Fibroblast of upper back skin (primary cell): ENCODE measurements around the gene ABCC9.
"Not testable (repeated sequence)": the region's sequence is repeated elsewhere in the genome, so short reads cannot be mapped to it uniquely, and the experiment has no call there.

Experiments
- DNase-seq: peaks from one replicate; pipeline ENCODE4 v3.0.0-alpha.2; 2013

Gene ABCC9

DNA sequence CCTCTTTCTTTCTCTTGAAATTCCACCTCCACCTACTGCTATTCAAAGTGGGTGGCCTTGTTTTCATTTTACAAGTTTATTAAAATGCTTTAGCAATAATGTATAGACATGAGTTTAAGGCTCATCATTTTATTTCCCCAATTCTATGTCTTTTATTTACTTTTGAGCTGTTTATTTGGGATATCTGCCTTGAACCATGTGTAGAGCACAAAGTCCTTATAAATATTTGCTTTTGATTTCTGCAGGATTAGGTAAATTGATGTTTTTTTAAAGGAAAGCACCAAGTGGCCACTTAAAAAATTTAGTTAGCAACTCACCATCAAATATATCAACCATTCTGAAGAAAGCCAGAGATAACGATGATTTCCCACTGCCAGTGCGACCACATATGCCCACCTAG lies 126.9 kb downstream of the ABCC9 start:
- no peak for DNase-seq

DNA sequence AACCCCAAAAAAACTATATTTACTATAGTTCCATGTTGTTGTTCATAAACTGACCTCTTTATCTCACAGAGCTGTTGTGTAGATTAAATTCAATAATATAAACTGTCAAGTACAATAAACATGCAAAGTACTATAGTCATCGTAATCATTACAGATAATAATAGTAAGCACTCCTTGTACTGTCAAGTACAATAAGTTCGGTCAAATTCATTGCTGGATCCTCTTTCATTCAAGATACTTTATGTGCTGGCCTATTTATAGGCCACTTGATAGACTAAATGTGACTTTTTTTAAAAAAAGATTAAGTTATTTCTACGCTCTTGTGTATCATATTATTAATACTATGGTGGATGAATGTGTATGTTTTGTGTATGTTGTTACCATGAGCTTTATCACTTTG lies 127.5 kb downstream of the ABCC9 start:
- no peak for DNase-seq

DNA sequence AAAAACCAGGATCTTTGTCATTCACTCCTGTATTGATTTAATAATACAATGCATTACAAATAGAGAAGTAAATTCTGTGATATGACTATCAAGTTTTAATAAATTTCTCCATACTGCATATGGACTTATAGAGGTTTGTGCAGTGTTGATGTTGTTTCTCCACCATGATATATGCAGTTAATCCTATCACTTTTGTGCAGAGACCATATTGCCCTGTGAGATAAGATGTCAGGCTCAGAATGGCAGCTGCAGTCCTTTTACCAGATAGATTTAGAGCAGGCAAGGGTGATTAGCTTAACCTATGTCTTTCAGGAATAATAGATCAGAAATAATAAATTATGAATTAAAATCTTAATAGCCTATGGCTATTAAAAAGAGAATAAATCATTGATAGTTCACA lies 128.1 kb downstream of the ABCC9 start:
- no peak for DNase-seq

DNA sequence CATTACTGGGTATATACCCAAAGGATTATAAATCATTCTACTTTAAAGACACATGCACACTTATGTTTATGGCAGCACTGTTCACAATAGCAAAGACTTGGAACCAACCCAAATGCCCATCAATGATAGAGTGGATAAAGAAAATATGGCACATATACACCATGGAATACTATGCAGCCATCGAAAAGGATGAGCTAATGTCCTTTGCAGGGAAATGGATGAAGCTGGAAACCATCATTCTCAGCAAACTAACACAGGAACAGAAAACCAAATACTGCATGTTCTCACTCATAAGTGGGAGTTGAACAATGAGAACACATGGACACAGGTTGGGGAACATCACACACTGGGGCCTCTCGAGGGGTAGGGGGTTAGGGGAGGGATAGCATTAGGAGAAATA lies 128.9 kb downstream of the ABCC9 start:
- not testable (repeated sequence) for DNase-seq

DNA sequence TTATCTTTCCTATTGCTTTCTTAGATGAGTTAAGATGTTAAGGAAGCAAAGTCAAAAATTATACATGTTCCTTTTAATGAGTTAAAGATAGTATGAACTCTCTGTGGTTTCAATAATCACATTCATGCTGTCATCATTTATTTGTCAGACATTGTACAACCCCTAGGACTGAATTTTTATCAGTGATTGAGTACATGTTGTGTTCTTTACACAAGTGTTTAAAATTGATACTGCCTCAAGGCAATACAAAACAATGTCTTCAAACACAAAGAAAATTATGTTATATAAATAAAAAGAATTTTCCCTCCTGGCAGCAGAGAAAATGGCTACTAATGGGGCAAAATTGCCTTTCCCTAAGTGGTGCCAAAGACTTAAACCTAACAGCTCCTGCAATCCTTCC lies 132.1 kb downstream of the ABCC9 start:
- DNase-seq, result no peak

DNA sequence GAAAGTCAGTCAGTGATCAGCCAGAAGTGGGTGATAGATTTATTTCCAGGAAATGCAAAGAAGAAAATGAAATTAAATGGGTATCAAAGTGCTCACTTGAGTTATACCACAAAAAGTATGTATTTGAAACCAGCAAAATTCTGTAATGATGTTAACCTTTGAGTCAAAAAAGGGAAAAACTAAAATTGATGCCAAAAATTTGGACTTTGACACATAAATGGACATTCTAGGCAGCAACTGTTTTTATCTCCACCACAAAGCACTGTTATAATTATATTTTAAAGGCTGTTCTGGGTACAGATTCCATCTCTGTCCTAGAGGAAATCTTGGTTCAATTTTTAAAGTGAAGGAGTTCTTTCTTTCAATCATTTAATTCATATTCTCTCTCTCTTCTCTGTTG lies 135.0 kb downstream of the ABCC9 start:
- DNase-seq, result no peak

DNA sequence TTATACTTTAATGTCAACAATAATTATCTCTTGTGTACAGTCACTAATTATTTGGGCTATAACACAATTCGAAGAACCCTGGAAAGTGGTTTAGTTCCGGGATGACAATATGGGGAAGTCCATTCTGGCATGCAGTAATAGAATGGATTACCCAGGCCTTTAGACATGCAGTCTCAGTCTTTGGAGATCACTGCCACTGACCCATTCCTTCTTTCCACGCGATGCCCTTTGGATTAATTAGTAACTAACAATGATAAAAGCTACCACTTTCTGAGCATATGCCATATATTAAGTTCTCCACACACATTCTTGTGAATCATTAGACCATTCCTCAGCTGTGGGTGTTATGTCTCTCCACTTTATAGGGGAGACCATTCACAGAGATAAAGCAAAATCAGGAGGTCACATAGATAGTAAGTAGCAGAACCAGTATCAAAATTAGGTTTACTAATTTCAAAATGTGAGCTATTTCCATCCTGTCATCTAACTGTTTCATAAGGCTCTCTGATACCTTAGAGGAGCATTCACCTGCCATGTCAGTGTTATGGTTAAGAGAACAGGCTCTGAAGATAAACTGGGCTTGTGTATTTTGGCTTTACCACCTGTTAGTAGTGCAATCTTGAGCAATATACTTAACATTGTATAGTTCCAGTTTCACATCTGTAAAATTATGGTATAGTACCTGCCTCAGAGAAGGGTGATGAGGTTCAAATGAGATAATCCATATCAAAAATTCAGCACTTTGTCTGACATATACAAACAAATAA lies 139.5 kb downstream of the ABCC9 start:
- no peak for DNase-seq

DNA sequence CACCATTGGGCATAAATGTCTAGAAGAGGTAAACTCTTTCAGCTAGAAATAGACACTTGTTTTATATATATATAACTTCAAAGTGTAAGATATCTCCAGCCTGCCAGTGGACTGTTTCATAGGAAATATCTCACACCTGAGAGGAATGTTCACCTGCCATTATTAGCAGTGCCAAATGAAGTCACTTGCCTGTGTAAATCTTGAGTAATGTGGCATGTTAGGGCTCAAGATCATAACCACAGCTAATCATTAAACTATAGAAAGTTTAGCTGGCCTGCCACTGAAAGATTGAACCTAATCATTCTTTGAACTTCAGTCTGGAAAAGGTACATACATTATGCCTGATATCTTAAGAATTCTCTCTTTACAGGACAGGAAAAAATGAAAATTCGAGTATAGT lies 141.2 kb downstream of the ABCC9 start:
- DNase-seq, result no peak

DNA sequence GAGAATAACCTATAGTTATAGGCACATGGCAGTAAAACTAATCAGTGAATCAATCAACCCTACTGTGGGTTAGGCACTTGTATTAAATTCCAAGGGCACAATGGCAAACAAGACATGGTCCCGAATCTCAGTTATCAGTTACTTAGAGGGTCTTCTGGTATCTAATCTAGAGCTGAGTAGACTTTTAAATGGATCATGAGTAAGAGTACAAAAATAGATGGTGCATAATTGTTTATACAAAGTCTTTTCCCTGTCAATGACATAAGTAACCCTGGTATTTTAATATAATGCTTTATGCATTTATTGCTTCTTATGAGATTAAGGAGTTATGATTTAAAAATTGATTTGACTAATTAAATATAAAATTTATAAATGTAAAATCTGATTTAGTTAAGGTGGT lies 143.7 kb downstream of the ABCC9 start:
- DNase-seq, result no peak

DNA sequence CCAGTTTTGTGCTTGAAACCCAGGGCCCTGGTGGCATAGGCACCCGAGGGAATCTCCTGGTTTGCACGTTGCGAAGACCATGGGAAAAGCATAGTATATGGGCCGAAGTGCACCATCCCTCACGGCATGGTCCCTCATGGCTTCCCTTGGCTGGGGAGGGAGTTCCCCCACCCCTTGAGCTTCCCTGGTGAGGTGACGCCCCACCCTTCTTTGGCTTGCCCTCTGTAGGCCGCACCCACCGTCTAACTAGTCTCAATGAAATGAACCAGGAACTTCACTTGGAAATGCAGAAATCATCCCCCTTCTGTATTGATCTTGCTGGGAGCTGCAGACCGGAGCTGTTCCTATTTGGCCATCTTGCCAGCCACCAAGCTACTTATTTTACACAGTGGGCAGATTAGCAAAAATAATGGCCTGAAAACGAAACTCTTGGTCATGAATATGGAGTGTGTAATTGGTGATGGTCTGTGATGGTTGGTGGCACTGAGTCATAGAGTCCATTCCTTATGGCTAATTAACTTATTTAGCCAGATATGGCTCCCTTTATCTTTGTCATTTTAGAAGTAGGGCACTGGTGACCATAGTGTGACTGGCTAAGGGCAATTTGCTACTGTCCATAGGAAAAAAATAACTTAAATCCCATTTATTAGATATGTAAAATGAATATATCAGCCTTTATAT lies 145.4 kb downstream of the ABCC9 start:
- no peak for DNase-seq

DNA sequence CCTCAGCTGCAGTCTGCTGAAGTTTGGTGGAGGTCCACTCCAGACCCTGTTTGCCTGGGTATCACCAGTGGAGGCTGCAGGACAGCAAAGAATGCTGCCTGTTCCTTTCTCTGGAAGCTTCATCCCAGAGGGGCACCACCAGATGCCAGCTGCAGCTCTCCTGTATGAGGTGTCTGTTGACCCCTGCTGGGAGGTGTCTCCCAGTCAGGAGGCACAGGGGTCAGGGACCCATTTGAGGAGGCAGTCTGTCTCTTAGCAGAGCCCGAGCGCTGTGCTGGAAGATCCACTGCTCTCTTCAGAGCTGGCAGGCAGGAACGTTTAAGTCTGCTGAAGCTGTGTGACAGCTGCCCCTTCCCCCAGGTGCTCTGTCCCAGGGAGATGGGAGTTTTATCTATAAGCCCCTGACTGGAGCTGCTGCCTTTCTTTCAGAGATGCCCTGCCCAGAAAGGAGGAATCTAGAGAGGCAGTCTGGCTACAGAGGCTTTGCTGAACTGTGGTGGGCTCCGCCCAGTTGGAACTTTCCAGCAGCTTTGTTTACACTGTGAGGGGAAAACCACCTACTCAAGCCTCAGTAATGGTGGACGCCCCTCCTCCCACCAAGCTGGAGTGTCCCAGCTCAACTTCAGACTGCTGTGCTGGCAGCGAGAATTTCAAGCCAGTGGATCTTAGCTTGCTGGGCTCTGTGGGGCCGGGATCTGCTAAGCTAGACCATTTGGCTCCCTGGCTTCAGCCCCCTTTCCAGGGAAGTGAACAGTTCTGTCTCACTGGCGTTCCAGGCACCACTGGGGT lies 146.2 kb downstream of the ABCC9 start:
- DNase-seq, result not testable (repeated sequence)

DNA sequence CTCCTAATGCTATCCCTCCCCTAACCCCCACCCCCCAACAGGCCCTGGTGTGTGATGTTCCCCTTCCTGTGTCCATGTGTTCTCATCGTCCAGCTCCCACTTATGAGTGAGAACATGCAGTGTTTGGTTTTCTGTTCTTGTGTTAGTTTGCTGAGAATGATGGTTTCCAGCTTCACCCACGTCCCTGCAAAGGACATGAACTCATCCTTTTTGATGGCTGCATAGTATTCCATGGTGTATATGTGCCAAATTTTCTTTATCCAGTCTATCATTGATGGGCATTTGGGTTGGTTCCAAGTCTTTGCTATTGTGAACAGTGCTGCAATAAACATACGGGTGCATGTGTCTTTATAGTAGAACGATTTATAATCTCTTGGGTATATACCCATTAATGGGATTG lies 151.5 kb downstream of the ABCC9 start:
- not testable (repeated sequence) for DNase-seq

DNA sequence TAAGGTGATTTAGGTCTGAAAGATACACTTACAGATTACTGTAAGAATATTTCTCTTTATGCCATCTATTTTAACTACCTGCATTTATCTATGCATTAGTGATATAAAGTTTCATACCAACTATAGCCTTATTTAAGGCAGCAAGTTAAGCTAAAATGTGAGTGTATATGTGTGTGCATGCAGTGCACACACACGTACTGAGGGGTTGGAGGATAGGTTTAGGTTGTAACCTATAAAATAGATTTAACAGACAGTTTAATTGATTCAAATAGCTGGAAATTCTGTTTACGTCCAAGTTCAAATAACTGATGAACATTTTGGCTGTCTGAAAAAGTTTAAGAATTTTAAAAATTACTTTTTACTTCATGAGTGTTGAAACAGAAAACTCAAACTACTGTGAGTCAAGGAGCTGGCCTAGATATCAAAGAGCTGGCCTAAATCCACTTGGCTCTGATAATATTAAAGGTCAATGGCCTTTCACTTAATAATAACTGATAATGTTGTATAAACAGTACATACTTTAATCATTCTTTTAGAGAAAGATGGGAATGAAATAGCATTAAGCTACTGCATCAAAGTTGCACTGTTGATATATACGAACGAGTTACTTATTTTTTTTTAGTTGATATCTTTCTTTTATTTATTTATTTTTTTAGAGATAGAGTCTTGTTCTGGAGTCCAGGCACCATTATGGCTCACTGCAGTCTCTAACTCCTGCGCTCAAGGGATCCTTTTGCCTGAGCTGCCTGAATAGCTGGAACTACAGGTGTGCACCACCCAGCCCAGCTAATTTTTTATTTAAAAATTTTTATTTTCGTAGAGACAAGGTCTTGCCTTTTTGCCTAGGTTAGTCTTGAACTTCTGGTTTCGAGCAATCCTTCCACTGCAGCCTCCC lies 152.9 kb downstream of the ABCC9 start:
- DNase-seq, result no peak

DNA sequence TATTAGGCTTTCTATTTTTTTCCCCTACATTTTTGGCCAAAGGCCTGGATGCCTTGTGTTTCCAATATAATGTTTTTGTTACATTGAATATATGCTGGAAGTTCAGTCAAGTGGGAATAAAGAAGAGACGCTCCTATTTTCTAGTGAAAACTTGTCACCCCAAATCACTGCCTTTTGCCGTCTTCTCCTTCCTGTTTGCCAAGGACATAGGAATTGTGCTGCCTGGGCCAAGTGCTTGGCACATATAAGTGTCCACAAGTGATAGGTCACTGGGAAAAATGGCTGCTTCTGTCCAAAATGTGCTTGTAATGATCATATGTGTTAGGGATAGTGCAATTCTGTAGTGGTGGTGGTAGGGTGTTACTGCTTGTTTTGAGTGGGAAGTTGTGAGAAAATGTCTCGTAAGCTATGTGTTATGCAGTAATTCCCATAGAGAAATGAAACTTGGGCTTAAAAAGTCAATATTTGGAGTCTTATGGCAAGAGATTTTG lies 155.1 kb downstream of the ABCC9 start:
- no peak for DNase-seq

DNA sequence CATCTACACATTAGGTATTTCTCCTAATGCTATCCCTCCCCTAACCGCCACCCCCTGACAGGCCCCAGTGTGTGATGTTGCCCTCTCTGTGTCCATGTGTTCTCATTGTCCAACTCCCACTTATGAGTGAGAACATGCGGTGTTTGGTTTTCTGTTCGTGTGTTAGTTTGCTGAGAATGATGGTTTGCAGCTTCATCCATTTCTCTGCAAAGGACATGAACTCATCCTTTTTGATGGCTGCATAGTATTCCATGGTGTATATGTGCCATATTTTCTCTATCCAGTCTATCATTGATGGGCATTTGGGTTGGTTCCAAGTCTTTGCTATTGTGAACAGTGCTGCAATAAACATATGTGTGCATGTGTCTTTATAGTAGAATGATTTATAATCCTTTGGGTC lies 158.5 kb downstream of the ABCC9 start:
- not testable (repeated sequence) for DNase-seq

DNA sequence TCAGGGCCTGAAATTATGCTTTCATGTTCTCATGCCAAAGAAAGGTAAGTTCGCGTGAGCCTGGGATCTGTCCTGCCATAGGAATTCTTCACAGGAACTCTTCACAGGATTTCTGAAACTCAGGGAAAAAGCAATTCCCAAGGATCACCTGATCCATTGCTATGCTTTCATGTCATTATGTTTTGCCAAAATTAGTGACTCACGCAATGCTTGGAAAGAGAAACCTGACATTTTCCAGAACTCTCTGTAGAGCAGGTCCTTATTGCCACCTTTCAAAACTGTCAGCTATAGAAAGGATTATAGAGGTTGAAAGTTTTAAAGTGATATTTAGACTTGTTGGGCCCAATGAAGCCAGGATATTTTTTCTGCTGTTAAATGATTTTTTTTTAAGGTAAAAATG lies 160.4 kb downstream of the ABCC9 start:
- DNase-seq, result no peak

DNA sequence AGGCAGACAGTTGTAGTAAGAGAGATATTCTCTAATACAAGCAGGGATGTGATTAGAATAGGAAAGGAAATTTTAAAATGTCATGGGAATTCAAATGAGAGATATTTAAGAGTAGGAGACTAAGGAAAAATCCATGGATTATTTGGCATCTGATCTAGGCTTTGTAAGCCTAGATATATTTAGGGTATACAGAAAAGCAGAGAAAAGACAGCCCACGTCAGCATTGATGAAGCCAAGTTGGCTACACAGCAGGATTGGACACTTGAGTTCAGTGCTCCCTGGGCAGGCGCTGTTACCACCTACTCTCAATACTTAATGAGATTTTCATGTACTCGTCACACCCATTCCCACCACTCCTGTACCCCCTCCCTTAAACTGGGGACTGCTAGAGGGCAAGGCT lies 165.1 kb downstream of the ABCC9 start:
- DNase-seq, result no peak

DNA sequence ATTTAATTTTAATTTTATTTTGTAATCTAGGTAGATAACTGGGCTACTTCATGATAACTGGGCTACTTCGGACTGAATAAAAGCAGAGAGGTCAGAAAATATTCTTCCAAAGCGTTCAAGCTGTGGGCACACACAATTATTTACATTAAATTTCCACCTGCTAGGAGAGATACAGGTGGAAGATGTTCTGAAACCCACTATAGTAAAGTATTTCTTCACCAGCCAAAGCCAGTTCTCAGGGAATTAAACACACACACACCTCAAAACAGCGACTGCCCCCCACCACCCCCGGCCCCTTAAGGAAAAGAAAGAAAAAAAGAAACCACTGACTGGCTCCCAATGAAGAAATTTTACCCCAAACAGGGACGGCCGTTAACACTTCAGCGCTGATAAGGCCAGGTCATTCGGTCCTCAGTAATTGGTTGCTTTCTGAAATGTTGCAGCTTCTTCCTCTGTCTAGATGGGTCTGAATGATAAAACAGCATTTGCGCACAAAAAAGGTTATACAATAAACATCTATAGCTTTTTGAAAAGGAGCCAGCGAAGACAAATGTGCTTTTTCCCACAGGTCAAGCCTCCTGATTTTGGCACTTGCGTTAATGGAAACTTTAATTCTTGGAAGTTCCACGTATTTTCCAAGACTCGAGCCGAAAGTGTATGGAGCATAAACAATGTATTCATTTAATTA lies 165.9 kb downstream of the ABCC9 start:
- DNase-seq, result no peak

DNA sequence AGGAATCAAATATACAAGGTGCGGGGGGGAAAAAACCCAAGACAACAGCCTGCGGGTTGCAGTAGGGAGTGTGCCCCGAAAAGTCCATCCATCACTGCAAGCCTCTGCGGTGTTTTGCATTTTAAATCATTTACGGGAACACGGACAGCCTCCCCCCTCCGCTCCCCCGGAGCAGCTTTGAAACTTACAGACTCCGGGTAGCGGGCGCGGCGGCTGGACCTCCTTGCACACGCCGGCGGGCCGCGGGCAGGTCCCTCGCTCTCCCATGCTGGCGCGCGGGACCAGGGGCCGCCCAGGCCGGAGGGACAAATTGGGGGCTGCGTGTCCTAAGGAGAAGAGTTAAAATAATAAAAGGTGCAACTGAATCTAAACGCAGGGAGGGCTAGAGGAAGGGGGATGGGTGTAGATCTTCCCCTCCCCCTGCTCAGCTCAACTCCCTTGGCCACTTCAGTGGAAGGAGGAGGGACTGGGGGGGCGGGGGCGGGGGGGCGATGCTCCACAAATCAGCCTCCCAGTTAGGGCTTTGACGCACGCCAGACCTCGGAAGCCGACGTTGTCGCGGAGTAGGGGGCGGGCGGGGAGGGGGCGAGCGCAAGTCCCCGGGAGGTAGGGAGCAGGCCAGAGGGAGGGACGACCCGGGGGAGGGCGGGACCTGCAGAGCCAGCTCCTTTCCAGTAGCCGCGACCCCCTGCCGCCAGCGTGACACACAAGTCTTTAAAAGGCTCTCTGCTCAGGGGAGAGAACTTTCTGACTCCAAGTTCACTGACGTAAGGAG lies 166.7 kb downstream of the ABCC9 start, which contains the start of gene KCNJ8:
TSS of gene KCNJ8 (minus strand) at position 349 of the 775 bp plus-strand sequence. CDS start 1,090 bp downstream, outside the sequence.
- peak; percentile 60 for DNase-seq

DNA sequence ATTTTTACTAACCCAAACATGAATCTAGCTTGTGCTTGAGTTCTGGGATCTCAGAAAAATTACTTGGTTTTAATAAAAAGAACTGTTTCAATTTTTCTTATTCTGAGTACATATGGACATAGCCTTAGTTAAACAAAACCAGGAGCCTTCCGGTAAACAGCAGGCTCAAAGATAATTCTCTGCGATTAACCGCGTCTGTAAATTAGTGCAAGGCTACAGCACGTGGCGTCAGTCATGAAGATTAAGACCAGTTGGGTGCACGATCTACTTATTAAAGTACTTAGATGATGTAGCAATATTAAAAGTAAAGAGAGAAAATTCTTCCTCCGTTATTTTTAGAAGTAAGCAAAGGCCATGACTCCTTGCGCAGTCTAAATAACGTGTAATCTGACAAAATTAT lies 167.4 kb downstream of the ABCC9 start:
- no peak for DNase-seq

DNA sequence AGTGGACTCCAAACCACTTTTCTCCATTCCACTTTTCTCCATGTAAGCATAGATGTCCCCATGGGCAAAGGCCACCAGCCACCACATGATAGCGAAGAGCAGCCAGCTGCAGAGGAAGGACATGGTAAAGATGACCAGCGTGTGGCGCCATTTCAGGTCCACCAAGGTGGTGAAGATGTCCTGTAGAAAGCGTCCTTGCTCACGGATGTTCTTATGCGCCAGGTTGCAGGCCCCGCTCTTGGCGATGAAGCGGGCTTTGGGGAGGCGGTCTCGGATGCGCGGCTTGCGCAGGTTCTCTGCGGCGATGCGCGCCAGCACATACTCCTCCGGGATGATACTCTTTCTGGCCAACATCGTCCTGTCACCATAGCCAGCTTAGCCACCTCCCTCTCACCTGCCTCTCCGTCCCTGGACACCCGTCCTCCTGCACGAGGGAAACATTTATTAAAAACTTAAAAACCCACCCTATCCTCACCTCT lies 167.9 kb downstream of the ABCC9 start:
- peak; percentile 19 for DNase-seq
